K562 (cell line): Measurements from ENCODE around the gene KCNB1. TPM values are rescaled to one million over a fixed set of nuclear protein-coding genes. Genes with fewer than 3 reads are reported as not detected.

Experiments
- ATAC-seq: fragments of 200-7000 bp; cut with Tn5 transposase; 3 replicates; pipeline ENCODE4 v1.9.1; 2020; ENCODE audit warnings: moderate library complexity
- BruUV-seq: library from RNA; stranded (reverse); fragments of 400-500 nt; replicated peaks from 2 replicates; lab custom pipeline; 2021; lab: Mats Ljungman, UMichigan
- CTCF ChIA-PET: fragments of 300-600 bp; formaldehyde crosslinking; extraction: SDS; loops from one replicate; lab custom pipeline; 2021; ENCODE audit warnings: low intra/inter-chr PET ratio; lab: Yijun Ruan, JAX
- POLR2A ChIA-PET: fragments of 300-600, 350-650 bp; sonication (Branson Sonifier 250); formaldehyde crosslinking; extraction: SDS; loops from one replicate; lab custom pipeline; 2021; ENCODE audit warnings: antibody characterized with exemption, inconsistent platforms; lab: Yijun Ruan, JAX
- DNase-seq, 4 experiments: peaks; one replicate each; pipeline versions ENCODE4 v3.0.0 to v3.0.0-alpha.2; 2011 to 2018; ENCODE audit warnings: low spot score in 3 of 4, mixed read lengths in 3 of 4; ENCODE audit errors: extremely low read depth in 1 of 4
- FAIRE-seq: peaks from 2 replicates; lab custom pipeline; 2011; peaks lifted over from hg19 to GRCh38; lab: Jason Lieb, UNC
- H2AFZ ChIP-seq: 2 replicates; pipeline ENCODE4 v1.6.0; 2011; ENCODE audit warnings: low read depth, low read length, control low read depth, inconsistent platforms
- H3K27ac ChIP-seq: fragments of 200-600 bp; 3 replicates; pipeline ENCODE4 v1.8.0; 2011; ENCODE audit warnings: low read depth, mild to moderate bottlenecking, control low read depth, inconsistent platforms, low read length, moderate library complexity, mixed read lengths; ENCODE audit errors: extremely low read depth
- H3K27me3 ChIP-seq, 2 experiments: fragments of 300-600 bp in 1 of 2; 2 replicates in 1 of 2; 3 replicates in 1 of 2; pipeline versions ENCODE4 v1.6.0 to v1.8.0; 2011; ENCODE audit warnings: inconsistent platforms in 2 of 2, low read length in 2 of 2, mild to moderate bottlenecking in 1 of 2, mixed read lengths in 1 of 2, moderate library complexity in 1 of 2; ENCODE audit not compliant: control insufficient read depth in 2 of 2, insufficient read depth in 2 of 2
- H3K36me3 ChIP-seq: fragments of 300-600 bp; 3 replicates; pipeline ENCODE4 v1.8.0; 2011; ENCODE audit warnings: mild to moderate bottlenecking, low read length, inconsistent platforms; ENCODE audit not compliant: control insufficient read depth, insufficient read depth
- H3K4me1 ChIP-seq, 2 experiments: fragments of 200-600 bp in 1 of 2; replicated peaks in 1 of 2; 2 replicates in 1 of 2; 3 replicates in 1 of 2; pipeline versions ENCODE4 v1.5.1 to v1.8.0; 2011; ENCODE audit warnings: inconsistent platforms in 2 of 2, low read length in 2 of 2, mild to moderate bottlenecking in 1 of 2, mixed read lengths in 1 of 2, moderate library complexity in 1 of 2; ENCODE audit not compliant: control insufficient read depth in 2 of 2, insufficient read depth in 2 of 2
- H3K4me2 ChIP-seq: 2 replicates; pipeline ENCODE4 v1.6.1; 2011; ENCODE audit warnings: low read length, control low read depth, inconsistent platforms, mixed read lengths; ENCODE audit not compliant: insufficient read depth
- H3K4me3 ChIP-seq: fragments of 200-600 bp; sonication (generic), shearing (Covaris generic); 2 replicates; pipeline ENCODE4 v1.5.1; 2016; ENCODE audit warnings: control low read depth, inconsistent platforms
- H3K79me2 ChIP-seq: fragments of 200-600 bp; 3 replicates; pipeline ENCODE4 v1.8.0; 2011; ENCODE audit warnings: low read length, inconsistent platforms; ENCODE audit not compliant: control insufficient read depth, insufficient read depth
- H3K9ac ChIP-seq, 2 experiments: 2 replicates each; pipeline versions ENCODE4 v1.6.0 to v1.6.1; 2011; ENCODE audit warnings: low read depth in 2 of 2, low read length in 2 of 2, control low read depth in 1 of 2, inconsistent platforms in 1 of 2, mild to moderate bottlenecking in 1 of 2, mixed read lengths in 1 of 2; ENCODE audit not compliant: insufficient read depth in 1 of 2
- H3K9me1 ChIP-seq: one replicate; pipeline ENCODE4 v1.6.0; 2011; ENCODE audit warnings: inconsistent platforms, mild to moderate bottlenecking, low read length, moderate library complexity; ENCODE audit not compliant: control insufficient read depth, insufficient read depth
- H3K9me3 ChIP-seq: replicated peaks from 2 replicates; pipeline ENCODE4 v1.5.1; 2011; ENCODE audit warnings: low read depth, low read length, inconsistent platforms; ENCODE audit not compliant: control insufficient read depth, insufficient read depth
- H4K20me1 ChIP-seq: replicated peaks from 2 replicates; pipeline ENCODE4 v1.6.1; 2011; ENCODE audit warnings: low read length, inconsistent platforms, mixed read lengths; ENCODE audit not compliant: control insufficient read depth, insufficient read depth
- MEIS2 ChIP-seq: fragments of 450-650 bp; IDR thresholded peaks from 2 replicates; pipeline ENCODE4 v1.6.1; 2014; ENCODE audit warnings: mild to moderate bottlenecking; ENCODE audit not compliant: partially characterized antibody
- PPARD ChIP-seq: fragments of 250-450 bp; sonication (Bioruptor Pico); IDR thresholded peaks from 2 replicates; pipeline ENCODE4 v1.8.0; 2022; ENCODE audit warnings: inconsistent platforms, mild to moderate bottlenecking, moderate library complexity
- WGBS: fragments of 100-300 bp; shearing (Covaris generic); methylation state at CpG from one replicate; pipeline ENCODE4 v1.1.6; 2016; ENCODE audit warnings: low coverage, mixed read lengths; ENCODE audit not compliant: insufficient coverage; ENCODE audit errors: missing lambda C conversion rate; 5-methylcytosine and 5-hydroxymethylcytosine counted together
- in situ Hi-C: fragments of 300-500 bp; cut with MboI; formaldehyde crosslinking; loops from 4 replicates; pipeline ENCODE4 v1.15.0; 2018; ENCODE audit warnings: inconsistent platforms, mixed read lengths
- intact Hi-C: fragments of 100-400 bp; cut with micrococcal nuclease; formaldehyde crosslinking; loops from 2 replicates; pipeline ENCODE4 v1.14.2; 2022
- polyA plus RNA-seq, 8 experiments: library from polyadenylated mRNA; depleted of rRNA in 4 of 8; stranded (reverse) in 5 of 8; unstranded in 3 of 8; fragments of >200 nt; fragmentation: Nextera tagmentation in 2 of 8; fragmentation: Illumina TruSeq in 1 of 8; extraction: Ambion mirVana in 2 of 8; extraction: Trizol in 1 of 8; gene quantifications; 2 replicates each; pipeline versions ENCODE4 v1.2.1 to v1.2.3, GENCODE V29; 2011 to 2014; ENCODE audit warnings: inconsistent platforms in 1 of 8, missing spikeins in 1 of 8
- total RNA-seq, 7 experiments: library from RNA; depleted of rRNA in 6 of 7; stranded (reverse); fragments of >200 nt in 6 of 7; fragmentation: Illumina TruSeq in 2 of 7; extraction: Trizol in 2 of 7; gene quantifications; 2 replicates each; pipeline versions ENCODE4 v1.2.1 to v1.2.3, GENCODE V29; 2011 to 2021; ENCODE audit warnings: low replicate concordance in 1 of 7
- TF ChIP-seq, protein P1 (sequence below), 2 experiments: fragments of 450-650 bp in 1 of 2; sonication (generic) in 1 of 2; formaldehyde crosslinking in 1 of 2; IDR thresholded peaks in 1 of 2; conservative IDR thresholded peaks in 1 of 2; 2 replicates each; pipeline versions ENCODE4 v1.6.1 to v1.8.1; 2016 to 2023; ENCODE audit warnings: mild to moderate bottlenecking in 2 of 2, moderate library complexity in 2 of 2, inconsistent platforms in 1 of 2, missing genetic modification reagents in 1 of 2

Gene KCNB1
- total and polyA plus RNA-seq, 9 of the 15 experiments (the other 6 are each of a cell fraction or from before 2014, with no cell fraction given): 0.01 to 0.06 TPM; not detected in 7

- FAIRE-seq (no peak), DNase-seq (no peak), ATAC-seq (no peak)
- WGBS: 0% methylated on average over 6 of the region's 6 CpGs
- Histone ChIP-seq H3K79me2 (no peaks in the 10 kb centered on the region), H4K20me1 (no peaks in the 10 kb centered on the region), H3K27me3 (peaks cover 11 to 52% of the 10 kb centered on the region in 2 experiments; a peak in 3 of 5 replicates), H3K9ac (no peak overlapping the region), H3K4me3 (no peak overlapping the region), H3K4me2 (no peak overlapping the region), H3K27ac (no peak overlapping the region), H3K4me1 (no peaks in the 10 kb centered on the region), H3K36me3 (no peaks in the 10 kb centered on the region), H3K9me1 (no peaks in the 10 kb centered on the region), H3K9me3 (no peaks in the 10 kb centered on the region), H2AFZ (no peak overlapping the region)
- CTCF ChIA-PET: interaction anchor here (0.7 kb wide), 1 partner anchor 542 kb away, joined by 3 read pairs; no protein-coding TSS in a partner anchor
- in situ Hi-C loops (no loop called here), intact Hi-C loops (no loop called here)
- no TSS peak for BruUV-seq
- TF ChIP-seq PPARD (CRISPR knock-in tag) (no peak), MEIS2 (peak; percentile 22)
- TF ChIP-seq, protein P1, sequence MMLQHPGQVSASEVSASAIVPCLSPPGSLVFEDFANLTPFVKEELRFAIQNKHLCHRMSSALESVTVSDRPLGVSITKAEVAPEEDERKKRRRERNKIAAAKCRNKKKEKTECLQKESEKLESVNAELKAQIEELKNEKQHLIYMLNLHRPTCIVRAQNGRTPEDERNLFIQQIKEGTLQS (IDR thresholded peaks at IDR 0.05): 0 out of 2 replicates have a peak, but pooled peaks have one; percentile 9
- TF ChIP-seq, protein P1 (CRISPR knock-in tag; conservative IDR thresholded peaks at IDR 0.05): no peak
- TF ChIP-seq, all 486 proteins: peak for 2
- POLR2A ChIA-PET: no interaction called here
These were observed 95.5 kb downstream of the KCNB1 start for GRCh38 chr20:49386848-49387580.
